GM23338 (cell line): ENCODE measurements around the gene UGT1A3. TPM values are rescaled to one million over a fixed set of nuclear protein-coding genes. Genes with fewer than 3 reads are reported as not detected.

Experiments
- ATAC-seq: fragments of 200-7000 bp; cut with Tn5 transposase; 3 replicates; pipeline ENCODE4 v1.9.1; 2020
- DNase-seq: peaks from one replicate; pipeline ENCODE4 v3.0.0-alpha.2; 2015; ENCODE audit warnings: low spot score
- H2AFZ ChIP-seq: fragments of 200-600 bp; sonication (generic); 2 replicates; pipeline ENCODE4 v1.8.0; 2016; ENCODE audit warnings: antibody characterized with exemption, mild to moderate bottlenecking, moderate library complexity
- H3F3A ChIP-seq: fragments of 200-600 bp; sonication (generic); replicated peaks from 2 replicates; pipeline ENCODE4 v1.8.0; 2017; ENCODE audit warnings: antibody characterized with exemption, mixed run types, low read depth
- H3K27ac ChIP-seq: fragments of 200-600 bp; sonication (generic); 2 replicates; pipeline ENCODE4 v1.6.1; 2016; ENCODE audit warnings: low read depth
- H3K27me3 ChIP-seq: fragments of 200-600 bp; sonication (generic); 2 replicates; pipeline ENCODE4 v1.8.0; 2016; ENCODE audit warnings: mild to moderate bottlenecking, mixed run types, moderate library complexity; ENCODE audit not compliant: insufficient read depth
- H3K36me3 ChIP-seq: fragments of 200-600 bp; sonication (generic); 2 replicates; pipeline ENCODE4 v1.8.0; 2016; ENCODE audit warnings: mild to moderate bottlenecking; ENCODE audit not compliant: insufficient read depth
- H3K4me1 ChIP-seq: fragments of 200-600 bp; sonication (generic); 2 replicates; pipeline ENCODE4 v1.8.0; 2016; ENCODE audit warnings: mild to moderate bottlenecking, moderate library complexity; ENCODE audit not compliant: insufficient read depth
- H3K4me2 ChIP-seq: fragments of 200-600 bp; sonication (generic); 2 replicates; pipeline ENCODE4 v1.7.1; 2017; ENCODE audit warnings: mixed run types
- H3K4me3 ChIP-seq: fragments of 200-600 bp; sonication (generic); 2 replicates; pipeline ENCODE4 v1.6.1; 2016; ENCODE audit warnings: mixed run types
- H3K79me2 ChIP-seq: fragments of 200-600 bp; sonication (generic); replicated peaks from 2 replicates; pipeline ENCODE4 v1.8.0; 2017; ENCODE audit warnings: mild to moderate bottlenecking; ENCODE audit not compliant: insufficient read depth
- H3K9me2 ChIP-seq: fragments of 200-600 bp; sonication (generic); 2 replicates; pipeline ENCODE4 v1.8.0; 2017; ENCODE audit not compliant: insufficient read depth
- H4K20me1 ChIP-seq: fragments of 200-600 bp; sonication (generic); replicated peaks from 2 replicates; pipeline ENCODE4 v1.8.0; 2017; ENCODE audit warnings: mild to moderate bottlenecking; ENCODE audit not compliant: insufficient read depth
- H3K27ac Mint-ChIP-seq: 2 replicates; pipeline ENCODE4 v1.8.0; 2020; ENCODE audit warnings: inconsistent platforms, mild to moderate bottlenecking, moderate library complexity, mixed read lengths
- H3K27me3 Mint-ChIP-seq: 3 replicates; pipeline ENCODE4 v1.8.0; 2022; ENCODE audit warnings: low read depth, mild to moderate bottlenecking, moderate library complexity, mixed read lengths, inconsistent platforms; ENCODE audit not compliant: insufficient read depth, poor library complexity
- H3K36me3 Mint-ChIP-seq: 3 replicates; pipeline ENCODE4 v1.8.0; 2021; ENCODE audit warnings: low read depth, mild to moderate bottlenecking, inconsistent platforms, moderate library complexity, mixed read lengths
- H3K4me1 Mint-ChIP-seq: 3 replicates; pipeline ENCODE4 v1.8.0; 2020; ENCODE audit warnings: mild to moderate bottlenecking, inconsistent platforms, mixed read lengths
- H3K4me3 Mint-ChIP-seq: 3 replicates; pipeline ENCODE4 v1.8.0; 2021; ENCODE audit warnings: moderate library complexity, mild to moderate bottlenecking, inconsistent platforms, mixed read lengths
- H3K9me3 Mint-ChIP-seq: 3 replicates; pipeline ENCODE4 v1.8.0; 2020; ENCODE audit warnings: moderate library complexity, mild to moderate bottlenecking, inconsistent platforms, mixed read lengths
- CREB1 ChIP-seq: fragments of 250-450 bp; sonication (Bioruptor Pico); IDR thresholded peaks from 2 replicates; pipeline ENCODE4 v1.5.0; 2020; ENCODE audit warnings: low read depth, mild to moderate bottlenecking, moderate library complexity
- CTCF ChIP-seq, 2 experiments: fragments of 200-600 bp in 1 of 2; sonication (generic) in 1 of 2; conservative IDR thresholded peaks; 2 replicates each; pipeline versions ENCODE4 v1.5.1 to v1.6.1; 2016 to 2017; ENCODE audit warnings: antibody characterized with exemption in 2 of 2, low read depth in 2 of 2, mild to moderate bottlenecking in 2 of 2, moderate library complexity in 1 of 2
- ETS1 ChIP-seq: IDR thresholded peaks from 2 replicates; pipeline ENCODE4 v1.6.1; 2016; ENCODE audit warnings: antibody characterized with exemption
- EZH2 ChIP-seq: fragments of 200-600 bp; sonication (generic); IDR thresholded peaks from one replicate; pipeline ENCODE4 v1.8.0; 2017; ENCODE audit warnings: antibody characterized with exemption, mild to moderate bottlenecking, low read depth; ENCODE audit not compliant: unreplicated experiment
- EZH2phosphoT487 ChIP-seq: fragments of 200-600 bp; sonication (generic); IDR thresholded peaks from one replicate; pipeline ENCODE4 v1.8.1; 2018; ENCODE audit warnings: antibody characterized with exemption; ENCODE audit not compliant: unreplicated experiment
- JUNB ChIP-seq: IDR thresholded peaks from one replicate; pipeline ENCODE4 v1.6.1; 2016; ENCODE audit warnings: antibody characterized with exemption; ENCODE audit not compliant: unreplicated experiment
- NANOG ChIP-seq: IDR thresholded peaks from 2 replicates; pipeline ENCODE4 v1.6.1; 2016; ENCODE audit warnings: antibody characterized with exemption, borderline replicate concordance
- POLR2AphosphoS5 ChIP-seq: IDR thresholded peaks from 2 replicates; pipeline ENCODE4 v1.6.1; 2016; ENCODE audit warnings: antibody characterized with exemption, low read depth
- REST ChIP-seq: IDR thresholded peaks from one replicate; pipeline ENCODE4 v1.6.1; 2018; ENCODE audit warnings: antibody characterized with exemption; ENCODE audit not compliant: unreplicated experiment
- ZNF114 ChIP-seq: fragments of 250-450 bp; sonication (Bioruptor Pico); IDR thresholded peaks from 2 replicates; pipeline ENCODE4 v1.5.0; 2020; ENCODE audit warnings: mild to moderate bottlenecking, moderate library complexity
- ZNF331 ChIP-seq: fragments of 250-450 bp; sonication (Bioruptor Pico); IDR thresholded peaks from 2 replicates; pipeline ENCODE4 v1.5.0; 2020; ENCODE audit warnings: low read depth, mild to moderate bottlenecking, moderate library complexity
- polyA plus RNA-seq: library from polyadenylated mRNA; unstranded; fragments of >200 nt; fragmentation: Nextera tagmentation; extraction: Ambion mirVana; gene quantifications from 2 replicates; pipeline ENCODE4 v1.2.1, GENCODE V29; 2016
- total RNA-seq: library from RNA; depleted of rRNA; stranded (reverse); fragments of >200 nt; shearing (Covaris generic); gene quantifications from 2 replicates; pipeline ENCODE4 v1.2.3, GENCODE V29; 2014

Gene UGT1A3
- total and polyA plus RNA-seq, 2 experiments from 2014 or later: not detected

- no peak for TF ChIP-seq REST
- no peak for TF ChIP-seq JUNB
- TF ChIP-seq CTCF (conservative IDR thresholded peaks at IDR 0.05; ENCODE audit: low read depth in 2 of 2): no peak
- TF ChIP-seq CREB1: no peak
- TF ChIP-seq NANOG: no peak
- TF ChIP-seq POLR2AphosphoS5: no peak
- no peak for TF ChIP-seq ZNF331 (CRISPR knock-in tag)
These were observed 41.9 kb upstream of the UGT1A3 start (continued) for GRCh38 chr2:233686928-233687327.

- H3K4me2 ChIP-seq: no peak overlapping the region
- H3K79me2 ChIP-seq: no peaks in the 10 kb centered on the region
- H3F3A ChIP-seq: no peaks in the 10 kb centered on the region
- DNase-seq (no peak), ATAC-seq (no peak)
- H3K27me3 ChIP-seq: no peaks in the 10 kb centered on the region
- H3K27ac Mint-ChIP-seq: no peak overlapping the region
- peaks cover 7% of the 10 kb centered on the region; the same call in 1 of the 2 replicates for H3K4me1 ChIP-seq
- peaks cover 20% of the 10 kb centered on the region for H3K4me1 Mint-ChIP-seq
- H3K27me3 Mint-ChIP-seq: peaks cover 2% of the 10 kb centered on the region
- H3K4me3 ChIP-seq: no peak overlapping the region
- no peak for TF ChIP-seq EZH2phosphoT487
- TF ChIP-seq ETS1: no peak
- TF ChIP-seq EZH2: no peak
- no peak for TF ChIP-seq REST
- no peak for TF ChIP-seq NANOG
- TF ChIP-seq ZNF114 (CRISPR knock-in tag): no peak
- TF ChIP-seq POLR2AphosphoS5: no peak
- TF ChIP-seq ZNF331 (CRISPR knock-in tag): no peak
- no peak for TF ChIP-seq CTCF (conservative IDR thresholded peaks at IDR 0.05; ENCODE audit: low read depth in 2 of 2)
- H3K36me3 ChIP-seq: no peaks in the 10 kb centered on the region
- H3K9me3 Mint-ChIP-seq: no peaks in the 10 kb centered on the region
- H3K9me2 ChIP-seq: peaks cover 16% of the 10 kb centered on the region; the same call in 1 of the 2 replicates
- H3K36me3 Mint-ChIP-seq: no peaks in the 10 kb centered on the region; the same call in 2 of the 3 replicates
- no peak overlapping the region for H3K4me3 Mint-ChIP-seq
- H4K20me1 ChIP-seq: no peaks in the 10 kb centered on the region; the same call in 1 of the 2 replicates
- H3K27ac ChIP-seq: no peak overlapping the region
- no peak overlapping the region for H2AFZ ChIP-seq
These were observed 40.5 kb upstream of the UGT1A3 start for GRCh38 chr2:233688341-233688740.
